LNCAP (cell line): ENCODE measurements around the gene TIAM2.

Experiments used
- CTCF ChIP-seq: fragments of 450-650 bp; IDR thresholded peaks from 2 replicates; pipeline ENCODE4 v1.5.1; 2017; ENCODE audit warnings: mild to moderate bottlenecking

The TIAM2 gene

DNA sequence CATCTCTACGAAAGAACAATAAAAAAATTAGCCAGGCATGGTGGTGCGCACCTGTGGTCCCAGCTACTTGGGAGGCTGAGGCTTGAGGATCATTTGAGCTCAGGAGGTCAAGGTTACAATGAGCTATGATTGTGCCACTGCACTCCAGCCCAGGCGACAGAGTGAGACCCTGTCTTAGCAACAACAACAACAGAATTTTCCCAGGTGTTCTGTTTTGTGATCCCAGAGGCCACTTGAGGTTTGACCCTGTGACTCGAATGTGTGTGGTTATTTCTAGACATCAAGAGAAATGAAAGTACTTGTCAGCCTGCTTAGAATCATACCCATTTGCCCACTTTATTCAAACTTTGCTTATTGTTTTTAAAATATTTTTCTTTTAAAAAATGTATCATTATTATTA lies 151.1 kb downstream of the TIAM2 start:
- TF ChIP-seq CTCF = no peak

GRCh38 chr6:155147958-155148663 lies 153.0 kb downstream of the TIAM2 start:
- TF ChIP-seq CTCF = no peak

DNA sequence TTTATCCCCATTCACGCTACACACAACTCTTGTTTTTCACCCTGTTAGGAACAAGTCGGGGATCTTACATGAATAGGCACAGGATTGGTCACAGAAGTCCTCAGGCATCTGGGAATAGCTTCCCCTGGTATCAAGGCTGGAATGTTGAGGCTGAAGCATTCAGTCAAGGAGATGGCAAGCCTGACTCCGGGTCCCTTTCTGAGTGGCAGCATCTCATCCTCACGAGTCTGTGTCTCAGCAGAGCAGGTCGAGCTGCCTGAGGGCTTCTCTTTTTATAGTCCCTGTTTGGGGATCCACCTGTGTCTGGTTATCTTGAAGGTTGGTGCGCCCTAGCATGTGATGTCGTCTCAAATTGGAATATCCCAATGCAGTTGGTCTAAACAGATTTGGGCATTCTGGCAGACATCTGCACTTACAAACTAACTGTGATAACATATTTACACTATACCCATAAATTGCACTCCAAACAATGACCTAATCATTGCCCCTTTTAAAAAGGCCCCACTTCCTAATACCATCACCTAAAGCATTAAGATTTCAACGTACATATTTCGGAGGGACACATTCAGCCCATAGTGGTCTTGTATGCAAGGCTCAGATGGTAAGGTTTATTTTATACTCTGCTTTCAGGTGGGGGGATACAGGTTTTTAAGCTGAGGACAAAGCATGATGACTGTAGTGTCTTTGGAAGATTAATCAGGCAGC lies 156.0 kb downstream of the TIAM2 start:
- TF ChIP-seq CTCF = no peak

DNA sequence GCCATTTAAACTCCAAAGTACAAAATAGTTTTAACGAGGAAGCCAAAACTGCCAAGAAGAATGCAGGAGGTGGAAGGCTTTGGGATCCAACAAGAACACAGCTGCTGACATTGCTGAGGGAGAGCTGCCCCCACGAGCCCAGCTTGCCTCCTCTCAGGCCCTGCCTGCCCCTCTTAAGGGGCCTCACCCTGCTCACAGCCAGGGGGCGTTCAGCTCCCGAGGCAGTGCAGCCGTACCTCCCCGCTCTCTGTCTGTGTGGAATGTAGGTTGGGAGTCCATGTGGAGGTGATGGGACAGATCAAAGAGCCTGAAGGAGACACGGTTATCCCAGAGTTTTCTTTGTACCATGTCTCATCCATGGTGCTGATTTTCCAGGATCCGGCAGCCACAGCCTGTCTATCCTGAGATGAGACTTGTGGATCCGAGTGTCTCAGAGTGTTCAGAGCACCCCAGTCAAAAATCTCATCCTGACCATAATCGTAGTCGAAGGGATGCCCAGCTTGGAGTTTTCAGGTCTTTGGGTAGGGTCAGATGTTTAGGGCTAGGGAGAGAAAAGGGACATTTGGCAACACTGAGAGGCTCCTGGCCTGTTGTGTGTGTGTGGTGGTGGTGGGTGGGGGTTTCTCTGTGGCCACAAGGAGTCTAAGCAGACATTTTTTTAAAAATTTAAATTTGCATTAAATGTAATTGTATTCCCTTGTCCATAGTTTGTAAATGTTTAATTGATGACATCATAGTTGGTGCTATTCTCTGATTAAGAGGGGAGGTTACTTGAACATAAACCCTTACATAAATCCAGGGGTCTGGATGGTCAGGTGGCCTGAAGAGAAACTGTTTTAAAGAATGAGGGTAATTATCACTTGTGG lies 157.3 kb downstream of the TIAM2 start:
- TF ChIP-seq CTCF = no peak

GRCh38 chr6:155154158-155154830 lies 159.2 kb downstream of the TIAM2 start:
- TF ChIP-seq CTCF = no peak

DNA sequence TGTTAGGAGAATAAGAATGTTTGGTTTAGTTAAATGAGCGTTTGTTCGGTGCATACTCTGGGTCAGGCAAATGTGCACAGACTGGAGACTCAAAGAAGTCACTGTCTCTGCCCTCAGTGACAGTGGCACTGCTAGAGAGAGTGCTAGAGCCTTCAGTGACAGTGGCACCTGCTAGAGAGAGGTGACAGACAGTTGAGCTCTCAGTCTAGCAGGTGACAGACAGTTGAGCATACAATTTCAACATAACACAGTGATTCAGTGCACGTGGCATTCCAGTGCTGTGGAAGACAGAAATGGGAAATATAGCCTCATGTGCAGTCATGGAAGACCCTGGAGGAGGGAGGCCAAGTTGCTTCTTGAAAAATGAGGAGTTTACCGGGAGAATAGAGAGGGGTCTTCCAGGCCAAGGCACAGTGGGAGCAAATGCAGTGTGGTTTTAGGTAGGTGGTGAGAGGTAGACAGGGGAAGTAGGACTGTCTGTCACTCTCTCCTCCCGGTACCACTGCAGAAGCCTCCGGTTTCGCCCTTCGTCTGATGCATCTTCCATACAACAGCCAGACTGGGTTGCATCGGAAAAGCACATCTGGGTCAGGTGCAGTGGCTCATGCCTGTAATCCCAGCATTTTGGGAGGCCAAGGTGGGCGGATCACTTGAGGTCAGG lies 160.8 kb downstream of the TIAM2 start:
- no peak for TF ChIP-seq CTCF

- TF ChIP-seq CTCF = no peak
These were observed 162.0 kb downstream of the TIAM2 start for GRCh38 chr6:155157101-155157500.
